ENCODE results near the gene MS4A15. TPM values are rescaled to one million over a fixed set of nuclear protein-coding genes. Genes with fewer than 3 reads are reported as not detected.

The MS4A15 gene
- total RNA-seq, 4 donors from 2014 or later: not detected

DNA sequence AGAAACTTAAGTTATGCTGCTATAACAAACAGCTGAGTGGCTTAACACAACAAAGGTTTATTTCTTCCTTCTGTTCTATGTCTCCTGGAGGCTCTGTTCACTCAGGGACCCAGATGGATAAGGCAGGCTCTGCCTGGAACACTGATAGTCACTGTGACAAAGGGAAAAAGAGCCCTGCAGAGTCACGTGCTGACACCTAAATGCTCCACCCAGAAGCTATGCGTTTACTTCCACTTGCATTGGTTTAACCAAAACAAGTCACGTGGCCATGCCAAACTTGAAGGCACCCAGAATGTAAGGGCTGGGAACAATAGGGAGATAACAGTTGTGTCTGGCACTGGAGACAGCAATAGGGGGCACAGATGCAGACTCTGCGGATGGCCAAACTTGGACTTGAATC, 3.4 kb upstream of the MS4A15 start:
- TF ChIP-seq, protein P1, sequence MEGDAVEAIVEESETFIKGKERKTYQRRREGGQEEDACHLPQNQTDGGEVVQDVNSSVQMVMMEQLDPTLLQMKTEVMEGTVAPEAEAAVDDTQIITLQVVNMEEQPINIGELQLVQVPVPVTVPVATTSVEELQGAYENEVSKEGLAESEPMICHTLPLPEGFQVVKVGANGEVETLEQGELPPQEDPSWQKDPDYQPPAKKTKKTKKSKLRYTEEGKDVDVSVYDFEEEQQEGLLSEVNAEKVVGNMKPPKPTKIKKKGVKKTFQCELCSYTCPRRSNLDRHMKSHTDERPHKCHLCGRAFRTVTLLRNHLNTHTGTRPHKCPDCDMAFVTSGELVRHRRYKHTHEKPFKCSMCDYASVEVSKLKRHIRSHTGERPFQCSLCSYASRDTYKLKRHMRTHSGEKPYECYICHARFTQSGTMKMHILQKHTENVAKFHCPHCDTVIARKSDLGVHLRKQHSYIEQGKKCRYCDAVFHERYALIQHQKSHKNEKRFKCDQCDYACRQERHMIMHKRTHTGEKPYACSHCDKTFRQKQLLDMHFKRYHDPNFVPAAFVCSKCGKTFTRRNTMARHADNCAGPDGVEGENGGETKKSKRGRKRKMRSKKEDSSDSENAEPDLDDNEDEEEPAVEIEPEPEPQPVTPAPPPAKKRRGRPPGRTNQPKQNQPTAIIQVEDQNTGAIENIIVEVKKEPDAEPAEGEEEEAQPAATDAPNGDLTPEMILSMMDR (IDR thresholded peaks at IDR 0.05; ENCODE audit: low read depth): no peak

DNA sequence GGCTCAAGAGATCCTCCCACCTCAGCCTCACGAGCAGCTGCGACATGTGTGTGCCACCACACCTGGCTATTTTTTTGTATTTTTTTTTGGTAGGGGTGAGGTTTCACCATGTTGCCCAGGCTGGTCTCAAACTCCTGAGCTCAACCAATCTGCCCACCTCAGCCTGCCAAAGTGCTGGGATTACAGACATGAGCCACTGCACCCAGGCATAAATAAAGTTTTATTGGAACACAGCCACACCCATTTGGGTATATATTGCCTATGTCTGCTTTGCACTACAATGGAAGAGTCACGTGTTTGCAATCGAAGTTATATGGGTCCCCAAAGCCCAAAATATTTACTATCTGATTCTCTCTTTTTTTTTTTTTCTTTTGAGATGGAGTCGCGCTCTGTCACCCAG, 1.8 kb upstream of the MS4A15 start:
- TF ChIP-seq, protein P1 (IDR thresholded peaks at IDR 0.05; ENCODE audit: low read depth): no peak

GRCh38 chr11:60757231-60757800, 649 bp downstream of the MS4A15 start:
- TF ChIP-seq, protein P1 (IDR thresholded peaks at IDR 0.05; ENCODE audit: low read depth): no peak

DNA sequence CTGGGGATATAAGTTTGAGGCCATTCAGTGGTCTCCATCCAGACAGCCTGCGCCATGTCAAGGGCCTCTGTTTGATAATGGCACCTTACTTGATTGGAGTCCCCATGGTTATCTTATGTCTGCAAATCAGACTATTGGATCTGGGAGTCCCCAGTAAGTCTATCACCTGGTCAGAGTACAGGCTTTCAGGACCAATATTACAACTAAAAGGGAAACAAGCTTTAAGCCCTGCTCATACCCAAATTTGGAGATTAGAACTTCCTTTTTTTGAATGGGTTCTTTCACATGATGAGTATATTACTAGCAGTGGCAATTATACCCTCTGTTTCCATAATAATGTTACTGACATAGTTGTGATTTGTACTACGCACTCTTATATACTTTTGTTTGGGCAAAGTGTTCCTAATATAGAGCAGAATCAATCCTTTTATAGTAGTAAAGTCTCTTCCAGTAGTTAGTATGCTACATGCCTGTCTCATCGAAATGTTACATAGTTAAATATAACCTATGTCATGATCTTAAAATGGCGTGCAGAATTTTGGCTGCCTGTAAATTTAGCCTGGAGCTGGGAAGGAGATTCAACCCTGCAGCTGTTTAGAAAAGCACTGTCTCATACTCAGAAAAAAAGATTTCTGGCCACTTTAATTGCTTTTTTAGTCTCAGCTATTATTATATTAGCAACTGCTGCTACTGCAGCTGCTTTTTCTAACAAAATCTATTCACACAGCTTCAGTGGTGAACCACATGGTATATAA, 4.9 kb downstream of the MS4A15 start:
- TF ChIP-seq, protein P1 (IDR thresholded peaks at IDR 0.05; ENCODE audit: low read depth): no peak

- TF ChIP-seq, protein P1 (IDR thresholded peaks at IDR 0.05; ENCODE audit: low read depth): no peak
These were observed 6.4 kb downstream of the MS4A15 start for GRCh38 chr11:60762851-60763691.

DNA sequence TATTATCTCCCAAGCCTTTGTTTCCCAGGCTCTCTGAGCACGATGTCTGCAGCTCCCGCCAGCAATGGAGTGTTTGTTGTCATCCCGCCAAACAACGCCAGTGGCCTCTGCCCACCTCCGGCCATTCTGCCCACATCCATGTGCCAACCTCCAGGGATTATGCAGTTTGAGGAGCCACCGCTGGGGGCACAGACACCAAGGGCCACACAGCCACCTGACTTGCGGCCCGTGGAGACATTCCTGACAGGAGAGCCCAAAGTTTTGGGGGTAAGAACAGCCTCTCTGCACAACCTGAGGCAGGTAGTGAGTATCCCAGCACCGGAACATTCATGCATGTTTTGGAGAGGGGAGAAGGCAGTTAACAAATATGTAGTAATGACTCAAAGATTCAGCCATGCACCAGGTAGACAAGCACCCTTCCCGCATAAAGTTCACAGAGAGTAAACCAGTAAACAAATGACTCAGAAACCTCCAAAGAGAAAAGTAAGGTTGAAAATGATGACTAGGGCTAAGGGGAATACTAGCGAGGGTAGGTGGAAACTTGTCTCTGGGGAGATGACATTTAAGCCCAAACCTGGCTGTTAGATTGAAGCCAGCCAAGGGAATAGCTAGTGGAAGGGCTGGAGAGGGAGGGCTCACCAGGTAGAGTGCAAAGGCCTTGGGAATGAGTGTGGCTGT, 7.2 kb downstream of the MS4A15 start:
- TF ChIP-seq, protein P1 (IDR thresholded peaks at IDR 0.05; ENCODE audit: low read depth): no peak
